HepG2 (cell line): ENCODE results near the gene SWSAP1. TPM values are rescaled to one million over a fixed set of nuclear protein-coding genes. Genes with fewer than 3 reads are reported as not detected.

Experiments used
- ATRX ChIP-seq: sonication (generic); formaldehyde crosslinking; IDR thresholded peaks from 2 replicates; pipeline ENCODE4 v1.4.0; 2020; ENCODE audit warnings: missing genetic modification reagents, borderline replicate concordance
- BORCS8-MEF2B ChIP-seq: sonication (generic); formaldehyde crosslinking; IDR thresholded peaks from 2 replicates; pipeline ENCODE4 v1.8.0; 2022; ENCODE audit warnings: mild to moderate bottlenecking, missing genetic modification reagents
- BRCA1 ChIP-seq: sonication (generic); formaldehyde crosslinking; IDR thresholded peaks from 2 replicates; pipeline ENCODE4 v1.4.0; 2020; ENCODE audit warnings: missing genetic modification reagents
- CCAR2 ChIP-seq: fragments of 200-400 bp; formaldehyde crosslinking; optimal IDR thresholded peaks from 2 replicates; pipeline ENCODE3; 2018; ENCODE audit warnings: low read depth, mild to moderate bottlenecking, low read length, moderate library complexity
- EZH2 ChIP-seq: conservative IDR thresholded peaks from 2 replicates; pipeline ENCODE4 v1.6.1; 2012; ENCODE audit warnings: mild to moderate bottlenecking, low read depth, low read length, moderate library complexity
- HES4 ChIP-seq: sonication (generic); formaldehyde crosslinking; IDR thresholded peaks from 2 replicates; pipeline ENCODE4 v1.9.0; 2021; ENCODE audit warnings: mild to moderate bottlenecking, missing genetic modification reagents, borderline replicate concordance
- KIAA2018 ChIP-seq: sonication (generic); formaldehyde crosslinking; IDR thresholded peaks from 2 replicates; pipeline ENCODE4 v1.5.0; 2020; ENCODE audit warnings: mild to moderate bottlenecking, missing genetic modification reagents, borderline replicate concordance
- NR2F1 ChIP-seq, 2 experiments: fragments of 450-650 bp in 1 of 2; formaldehyde crosslinking in 1 of 2; IDR thresholded peaks; 2 replicates each; pipeline versions ENCODE4 v1.5.0 to v1.6.1; 2016 to 2020; ENCODE audit warnings: mild to moderate bottlenecking in 1 of 2, missing compliant biosample characterization in 1 of 2, missing genetic modification reagents in 1 of 2, moderate library complexity in 1 of 2
- PAXIP1 ChIP-seq: sonication (generic); formaldehyde crosslinking; conservative IDR thresholded peaks from 2 replicates; pipeline ENCODE4 v1.4.0; 2020; ENCODE audit warnings: mild to moderate bottlenecking, missing genetic modification reagents, moderate library complexity
- PCBP1 ChIP-seq: fragments of 200-400 bp; formaldehyde crosslinking; IDR thresholded peaks from 2 replicates; pipeline ENCODE4 v1.6.1; 2017; ENCODE audit warnings: mild to moderate bottlenecking, low read depth, low read length, borderline replicate concordance
- PPARG ChIP-seq: conservative IDR thresholded peaks from 2 replicates; pipeline ENCODE4 v1.6.1; 2016; ENCODE audit warnings: missing biosample characterization, missing genetic modification reagents
- ZNF3 ChIP-seq: IDR thresholded peaks from 2 replicates; pipeline ENCODE4 v1.7.0; 2017; ENCODE audit warnings: inconsistent platforms
- ZNF570 ChIP-seq: sonication (generic); formaldehyde crosslinking; IDR thresholded peaks from 2 replicates; pipeline ENCODE4 v1.4.0; 2020; ENCODE audit warnings: mild to moderate bottlenecking, missing genetic modification reagents, borderline replicate concordance
- polyA plus RNA-seq, 8 experiments: library from polyadenylated mRNA; depleted of rRNA in 3 of 8; stranded (reverse) in 7 of 8; unstranded in 1 of 8; fragments of >200 nt; fragmentation: Illumina TruSeq in 4 of 8; extraction: Trizol in 4 of 8; gene quantifications; 2 replicates each; pipeline versions ENCODE4 v1.2.1 to v1.2.3, GENCODE V29; 2011 to 2016; ENCODE audit warnings: low read depth in 4 of 8, missing spikeins in 1 of 8, mixed read lengths in 1 of 8; ENCODE audit not compliant: insufficient read depth in 1 of 8
- total RNA-seq, 5 experiments: library from RNA; depleted of rRNA; stranded (reverse); fragments of >200 nt; fragmentation: Illumina TruSeq; extraction: Trizol; gene quantifications; 2 replicates each; pipeline ENCODE4 v1.2.3, GENCODE V29; 2016; ENCODE audit warnings: low read depth in 1 of 5

The SWSAP1 gene
- total and polyA plus RNA-seq, 2 of the 13 experiments (the other 11 are each of a cell fraction or from before 2014, with no cell fraction given): 2.7 to 3.3 TPM

GRCh38 chr19:11380653-11381537 is 6.4 kb downstream of the SWSAP1 start (continued):
- TF ChIP-seq ATRX (CRISPR knock-in tag) (no peak), EZH2 (no peak), PPARG (CRISPR knock-in tag) (peak; percentile 75), PAXIP1 (peak; percentile 37; the same call in 1 of the 2 replicates), ZNF570 (CRISPR knock-in tag) (no peak), HES4 (no peak), KIAA2018 (CRISPR knock-in tag) (no peak), BRCA1 (CRISPR knock-in tag) (no peak), BORCS8-MEF2B (CRISPR knock-in tag) (peak; percentile 65; the same call in 1 of the 2 replicates), NR2F1 (CRISPR knock-in tag; IDR thresholded peaks at IDR 0.05) (no peak), PCBP1 (no peak), CCAR2 (no peak), ZNF3 (CRISPR knock-in tag) (no peak)
